ENCODE results near the gene GALNT1. TPM values are rescaled to one million over a fixed set of nuclear protein-coding genes. Genes with fewer than 3 reads are reported as not detected.

Gene GALNT1
- total RNA-seq: 47.8 TPM
- long read RNA-seq, partial matches to known transcripts: 2 of 99 reads
- long read RNA-seq, other reads (novel, unspliced or antisense): 96 of 99 reads

- intact Hi-C loops (cut with micrococcal nuclease): loop anchor here (10.0 kb wide), 2 partner anchors 87 to 177 kb away; partner anchors contain the start of gene INO80C
- Histone ChIP-seq H3K27me3 (ENCODE audit: low read depth) (no peaks in the 10 kb centered on the region), H3K4me1 (peaks cover 36% of the 10 kb centered on the region), H3K36me3 (no peaks in the 10 kb centered on the region), H3K4me3 (peak within 1 kb of the TSS; percentile 85), H3K9me3 (replicated peaks) (peaks cover 3% of the 10 kb centered on the region), H3K27ac (replicated peaks) (peak within 1 kb of the TSS; percentile 97)
- DNase-seq: no peak
- TF ChIP-seq, protein P1, sequence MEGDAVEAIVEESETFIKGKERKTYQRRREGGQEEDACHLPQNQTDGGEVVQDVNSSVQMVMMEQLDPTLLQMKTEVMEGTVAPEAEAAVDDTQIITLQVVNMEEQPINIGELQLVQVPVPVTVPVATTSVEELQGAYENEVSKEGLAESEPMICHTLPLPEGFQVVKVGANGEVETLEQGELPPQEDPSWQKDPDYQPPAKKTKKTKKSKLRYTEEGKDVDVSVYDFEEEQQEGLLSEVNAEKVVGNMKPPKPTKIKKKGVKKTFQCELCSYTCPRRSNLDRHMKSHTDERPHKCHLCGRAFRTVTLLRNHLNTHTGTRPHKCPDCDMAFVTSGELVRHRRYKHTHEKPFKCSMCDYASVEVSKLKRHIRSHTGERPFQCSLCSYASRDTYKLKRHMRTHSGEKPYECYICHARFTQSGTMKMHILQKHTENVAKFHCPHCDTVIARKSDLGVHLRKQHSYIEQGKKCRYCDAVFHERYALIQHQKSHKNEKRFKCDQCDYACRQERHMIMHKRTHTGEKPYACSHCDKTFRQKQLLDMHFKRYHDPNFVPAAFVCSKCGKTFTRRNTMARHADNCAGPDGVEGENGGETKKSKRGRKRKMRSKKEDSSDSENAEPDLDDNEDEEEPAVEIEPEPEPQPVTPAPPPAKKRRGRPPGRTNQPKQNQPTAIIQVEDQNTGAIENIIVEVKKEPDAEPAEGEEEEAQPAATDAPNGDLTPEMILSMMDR (IDR thresholded peaks at IDR 0.05; ENCODE audit: borderline replicate concordance): no peak
Observed at GRCh38 chr18:35581546-35581897, at the start of gene GALNT1. GALNT1 (plus strand) TSS chr18:35581740; CDS start chr18:35654663, 72,923 bp downstream.

DNA sequence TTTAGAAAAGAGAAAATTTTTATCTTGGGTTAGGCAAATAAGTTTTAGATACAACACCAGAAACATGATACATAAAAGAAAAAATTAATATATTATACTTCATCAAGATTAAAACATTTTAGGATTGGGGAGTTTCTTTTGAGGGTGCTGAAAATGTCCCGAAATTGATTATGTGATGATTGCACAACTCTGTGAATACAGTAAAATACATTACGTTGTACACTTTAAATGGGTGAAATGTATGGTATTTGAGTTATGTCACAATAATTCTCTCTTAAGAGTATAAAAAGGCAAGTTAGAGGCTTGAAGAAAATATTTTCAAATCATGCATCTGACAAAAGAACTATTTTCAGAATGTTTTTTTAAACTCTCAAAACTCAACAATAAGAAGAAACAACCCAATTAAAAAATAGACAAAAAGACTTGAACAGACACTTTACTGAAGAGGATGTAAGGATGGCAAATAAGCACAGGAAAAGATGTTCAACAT lies 47.6 kb upstream of the GALNT1 start:
- no peak overlapping the region for H3K27ac ChIP-seq (replicated peaks)
- intact Hi-C loops (cut with micrococcal nuclease): no loop called here
- TF ChIP-seq, protein P1 (IDR thresholded peaks at IDR 0.05; ENCODE audit: borderline replicate concordance): no peak
- DNase-seq: no peak
- H3K4me1 ChIP-seq: no peaks in the 10 kb centered on the region
- H3K4me3 ChIP-seq: no peak overlapping the region
- H3K36me3 ChIP-seq: no peaks in the 10 kb centered on the region
- H3K27me3 ChIP-seq (ENCODE audit: low read depth): no peaks in the 10 kb centered on the region
- peaks cover 25% of the 10 kb centered on the region for H3K9me3 ChIP-seq (replicated peaks)

GRCh38 chr18:35535297-35535696 lies 46.2 kb upstream of the GALNT1 start:
- Histone ChIP-seq H3K4me3 (no peak overlapping the region), H3K4me1 (no peaks in the 10 kb centered on the region), H3K36me3 (no peaks in the 10 kb centered on the region), H3K9me3 (replicated peaks) (peaks cover 30% of the 10 kb centered on the region), H3K27me3 (ENCODE audit: low read depth) (no peaks in the 10 kb centered on the region), H3K27ac (replicated peaks) (no peak overlapping the region)
- TF ChIP-seq, protein P1 (IDR thresholded peaks at IDR 0.05; ENCODE audit: borderline replicate concordance): no peak
- intact Hi-C loops (cut with micrococcal nuclease): no loop called here
- DNase-seq: no peak

DNA sequence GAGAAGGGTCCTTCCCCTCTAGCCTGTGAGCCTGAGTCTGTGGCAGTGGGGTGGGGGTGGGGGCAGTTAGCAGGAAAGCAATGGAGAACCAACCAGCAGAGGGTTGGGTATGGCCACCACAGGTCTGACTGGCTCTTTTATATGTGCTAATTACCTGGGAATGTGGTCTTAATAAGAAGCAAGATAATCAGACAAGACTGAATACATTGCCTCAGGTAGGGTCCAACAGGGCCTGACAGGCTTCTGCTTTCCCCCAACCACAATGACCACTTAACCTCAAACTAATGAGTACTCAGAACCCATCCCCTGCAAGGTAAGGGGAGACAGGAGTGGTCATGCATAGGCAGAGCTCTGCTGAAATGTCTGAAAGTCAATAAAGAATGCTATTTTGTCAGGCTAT lies 39.2 kb upstream of the GALNT1 start:
- TF ChIP-seq, protein P1 (IDR thresholded peaks at IDR 0.05; ENCODE audit: borderline replicate concordance): no peak
- DNase-seq: no peak

GRCh38 chr18:35547008-35547605 lies 34.4 kb upstream of the GALNT1 start:
- Histone ChIP-seq H3K27ac (replicated peaks) (no peak overlapping the region), H3K4me1 (no peaks in the 10 kb centered on the region), H3K9me3 (replicated peaks) (no peaks in the 10 kb centered on the region), H3K27me3 (ENCODE audit: low read depth) (no peaks in the 10 kb centered on the region), H3K4me3 (no peak overlapping the region), H3K36me3 (no peaks in the 10 kb centered on the region)
- no peak for DNase-seq
- intact Hi-C loops (cut with micrococcal nuclease): no loop called here
- TF ChIP-seq, protein P1 (IDR thresholded peaks at IDR 0.05; ENCODE audit: borderline replicate concordance): no peak

More for the DNA sequence above, 39.2 kb upstream of the GALNT1 start:
- Histone ChIP-seq H3K4me3 (no peak overlapping the region), H3K27ac (replicated peaks) (no peak overlapping the region), H3K4me1 (no peaks in the 10 kb centered on the region), H3K9me3 (replicated peaks) (peaks cover 8% of the 10 kb centered on the region), H3K36me3 (no peaks in the 10 kb centered on the region), H3K27me3 (ENCODE audit: low read depth) (no peaks in the 10 kb centered on the region)
- intact Hi-C loops (cut with micrococcal nuclease): no loop called here

Measured in left ventricle myocardium inferior (tissue), 1 donor.